Measurements from ENCODE around the gene MUS81.

Gene MUS81

GRCh38 chr11:65860278-65861164, at the start of gene MUS81:
TSS of gene MUS81 (plus strand) at chr11:65860433. CDS start at chr11:65860754, 321 bp downstream.
- TF ChIP-seq ZFX (IDR thresholded peaks at IDR 0.05; ENCODE audit: borderline replicate concordance), result no peak
- peak; percentile 94 for TF ChIP-seq CTCF (IDR thresholded peaks at IDR 0.05)
- peak within 1 kb of the TSS; percentile 99 for H3K27ac ChIP-seq

GRCh38 chr11:65811764-65812475, 48.3 kb upstream of the MUS81 start:
- TF ChIP-seq CTCF (IDR thresholded peaks at IDR 0.05) (no peak), ZFX (IDR thresholded peaks at IDR 0.05; ENCODE audit: borderline replicate concordance) (no peak)
- H3K27ac ChIP-seq, result no peak overlapping the region

GRCh38 chr11:65814131-65814985, 45.9 kb upstream of the MUS81 start:
- TF ChIP-seq CTCF (IDR thresholded peaks at IDR 0.05), result no peak
- TF ChIP-seq ZFX (IDR thresholded peaks at IDR 0.05; ENCODE audit: borderline replicate concordance), result no peak
- no peak overlapping the region for H3K27ac ChIP-seq

- H3K27ac ChIP-seq, result no peak overlapping the region
- TF ChIP-seq CTCF (IDR thresholded peaks at IDR 0.05) (no peak), ZFX (IDR thresholded peaks at IDR 0.05; ENCODE audit: borderline replicate concordance) (no peak)
These were observed 45.2 kb upstream of the MUS81 start for GRCh38 chr11:65814986-65815565.

- TF ChIP-seq ZFX (IDR thresholded peaks at IDR 0.05; ENCODE audit: borderline replicate concordance) (no peak), CTCF (IDR thresholded peaks at IDR 0.05) (no peak)
- H3K27ac ChIP-seq, result no peak overlapping the region
These were observed 43.5 kb upstream of the MUS81 start for GRCh38 chr11:65816696-65817095.

- TF ChIP-seq CTCF (IDR thresholded peaks at IDR 0.05), result no peak
- no peak for TF ChIP-seq ZFX (IDR thresholded peaks at IDR 0.05; ENCODE audit: borderline replicate concordance)
- H3K27ac ChIP-seq, result peak overlapping the region; percentile 71
These were observed 42.9 kb upstream of the MUS81 start for GRCh38 chr11:65817312-65817834.
